Smooth muscle cell (in vitro differentiated cells): Measurements from ENCODE around the gene DRGX. TPM values are rescaled to one million over a fixed set of nuclear protein-coding genes. Genes with fewer than 3 reads are reported as not detected.

ENCODE experiments used
- DNase-seq: peaks from one replicate; lab custom pipeline; 2025; ENCODE audit not compliant: unreplicated experiment; lab: John Stamatoyannopoulos, UW
- H2AFZ ChIP-seq: fragments of 200-600 bp; sonication (generic); 2 replicates; pipeline ENCODE4 v1.6.0; 2016; ENCODE audit warnings: antibody characterized with exemption, low read depth, mild to moderate bottlenecking
- H3F3A ChIP-seq: fragments of 200-600 bp; sonication (generic); 2 replicates; pipeline ENCODE4 v1.6.0; 2017; ENCODE audit warnings: antibody characterized with exemption, low read depth
- H3K27ac ChIP-seq: fragments of 200-600 bp; sonication (generic); 2 replicates; pipeline ENCODE4 v1.5.1; 2016; ENCODE audit warnings: low read depth, mild to moderate bottlenecking
- H3K27me3 ChIP-seq: fragments of 200-600 bp; sonication (generic); 2 replicates; pipeline ENCODE4 v1.6.1; 2016; ENCODE audit warnings: low read depth, mild to moderate bottlenecking
- H3K36me3 ChIP-seq: fragments of 200-600 bp; sonication (generic); 2 replicates; pipeline ENCODE4 v1.5.1; 2016; ENCODE audit warnings: low read depth
- H3K4me1 ChIP-seq: fragments of 200-600 bp; sonication (generic); 2 replicates; pipeline ENCODE4 v1.5.1; 2016; ENCODE audit warnings: low read depth
- H3K4me2 ChIP-seq: fragments of 200-600 bp; sonication (generic); 2 replicates; pipeline ENCODE4 v1.6.0; 2016; ENCODE audit warnings: mild to moderate bottlenecking
- H3K4me3 ChIP-seq: fragments of 200-600 bp; sonication (generic); 2 replicates; pipeline ENCODE4 v1.5.1; 2016; ENCODE audit warnings: mild to moderate bottlenecking
- H3K79me2 ChIP-seq: fragments of 200-600 bp; sonication (generic); 2 replicates; pipeline ENCODE4 v1.6.0; 2016; ENCODE audit warnings: low read depth, mild to moderate bottlenecking
- H3K9ac ChIP-seq: fragments of 200-600 bp; sonication (generic); 2 replicates; pipeline ENCODE4 v1.6.0; 2016; ENCODE audit warnings: low read depth
- H3K9me3 ChIP-seq: fragments of 200-600 bp; sonication (generic); replicated peaks from 2 replicates; pipeline ENCODE4 v1.5.1; 2016; ENCODE audit warnings: low read depth
- H4K20me1 ChIP-seq: fragments of 200-600 bp; sonication (generic); 2 replicates; pipeline ENCODE4 v1.6.0; 2016; ENCODE audit warnings: low read depth
- CTCF ChIP-seq: fragments of 200-600 bp; sonication (generic); IDR thresholded peaks from 2 replicates; pipeline ENCODE4 v1.5.1; 2017; ENCODE audit warnings: borderline replicate concordance, mild to moderate bottlenecking, antibody characterized with exemption; ENCODE audit not compliant: insufficient read depth, poor library complexity, severe bottlenecking
- WGBS: methylation state at CpG from one replicate; pipeline ENCODE4 v1.1.7; 2016; ENCODE audit warnings: low lambda C conversion rate; 5-methylcytosine and 5-hydroxymethylcytosine counted together
- polyA plus RNA-seq: library from polyadenylated mRNA; unstranded; fragments of >200 nt; fragmentation: Nextera tagmentation; extraction: Ambion mirVana; gene quantifications from 2 replicates; pipeline ENCODE4 v1.2.1, GENCODE V29; 2016
- total RNA-seq: library from RNA; depleted of rRNA; stranded (reverse); fragments of >200 nt; gene quantifications from 2 replicates; pipeline ENCODE4 v1.2.3, GENCODE V29; 2014

The DRGX gene
- total and polyA plus RNA-seq, 2 experiments from 2014 or later: not detected

GRCh38 chr10:49329146-49329505, 66.8 kb downstream of the DRGX start:
- TF ChIP-seq CTCF: no peak
- H3F3A ChIP-seq: no peaks in the 10 kb centered on the region
- H3K36me3 ChIP-seq: no peaks in the 10 kb centered on the region
- H2AFZ ChIP-seq: no peak overlapping the region
- no peak overlapping the region for H3K4me2 ChIP-seq
- no peak overlapping the region for H3K9ac ChIP-seq
- no peaks in the 10 kb centered on the region for H3K79me2 ChIP-seq
- H3K27me3 ChIP-seq: peaks cover 10% of the 10 kb centered on the region
- WGBS: 88% methylated on average over 4 of the region's 4 CpGs
- H3K9me3 ChIP-seq: no peaks in the 10 kb centered on the region
- no peaks in the 10 kb centered on the region for H3K4me1 ChIP-seq
- H3K4me3 ChIP-seq: no peak overlapping the region
- no peaks in the 10 kb centered on the region for H4K20me1 ChIP-seq
- no peak overlapping the region for H3K27ac ChIP-seq
- DNase-seq: no peak

DNA sequence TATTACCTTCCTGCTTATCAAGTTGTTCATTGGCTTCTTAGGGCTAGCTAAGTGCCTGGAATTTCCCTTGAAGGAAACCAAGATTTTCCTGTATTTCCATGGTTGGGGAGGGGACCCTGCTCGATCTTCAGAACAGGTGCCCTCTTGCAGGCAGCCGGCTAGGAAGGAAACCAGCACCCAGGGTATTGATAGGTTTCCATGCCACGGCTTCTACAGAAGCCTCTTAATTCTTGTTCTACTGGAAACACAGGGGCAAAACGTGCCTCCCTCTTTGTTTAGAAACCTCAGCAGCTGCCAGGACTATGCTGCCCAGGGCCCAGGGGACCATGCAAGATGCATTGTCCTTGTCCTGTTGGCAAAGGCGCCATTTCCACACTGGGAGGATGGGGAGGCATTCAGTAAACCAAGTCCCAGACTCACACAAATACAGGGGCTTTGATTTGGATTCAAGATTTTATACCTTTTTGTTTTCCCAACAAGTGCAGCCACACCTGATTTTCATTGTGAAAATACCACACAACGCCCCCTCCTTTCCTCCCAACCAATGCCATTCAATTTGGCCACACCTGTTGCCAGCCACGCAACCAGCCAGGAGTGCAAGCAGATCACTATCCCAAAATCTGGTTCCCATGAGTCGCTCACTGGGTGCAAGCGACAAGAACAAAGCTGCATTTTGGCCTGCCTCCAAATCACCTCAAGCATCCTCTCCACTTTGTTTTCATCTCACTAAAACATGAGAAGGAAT, 67.3 kb downstream of the DRGX start:
- Histone ChIP-seq H3K79me2 (no peaks in the 10 kb centered on the region), H3K36me3 (no peaks in the 10 kb centered on the region), H3K27ac (no peak overlapping the region), H3K4me1 (no peaks in the 10 kb centered on the region), H3K27me3 (peaks cover 11% of the 10 kb centered on the region), H3K4me2 (no peak overlapping the region), H3K4me3 (no peak overlapping the region), H3F3A (no peaks in the 10 kb centered on the region), H3K9ac (no peak overlapping the region), H3K9me3 (no peaks in the 10 kb centered on the region), H2AFZ (no peak overlapping the region), H4K20me1 (no peaks in the 10 kb centered on the region)
- no peak for TF ChIP-seq CTCF
- DNase-seq: no peak
- 85% methylated on average over 9 of the region's 9 CpGs for WGBS

DNA sequence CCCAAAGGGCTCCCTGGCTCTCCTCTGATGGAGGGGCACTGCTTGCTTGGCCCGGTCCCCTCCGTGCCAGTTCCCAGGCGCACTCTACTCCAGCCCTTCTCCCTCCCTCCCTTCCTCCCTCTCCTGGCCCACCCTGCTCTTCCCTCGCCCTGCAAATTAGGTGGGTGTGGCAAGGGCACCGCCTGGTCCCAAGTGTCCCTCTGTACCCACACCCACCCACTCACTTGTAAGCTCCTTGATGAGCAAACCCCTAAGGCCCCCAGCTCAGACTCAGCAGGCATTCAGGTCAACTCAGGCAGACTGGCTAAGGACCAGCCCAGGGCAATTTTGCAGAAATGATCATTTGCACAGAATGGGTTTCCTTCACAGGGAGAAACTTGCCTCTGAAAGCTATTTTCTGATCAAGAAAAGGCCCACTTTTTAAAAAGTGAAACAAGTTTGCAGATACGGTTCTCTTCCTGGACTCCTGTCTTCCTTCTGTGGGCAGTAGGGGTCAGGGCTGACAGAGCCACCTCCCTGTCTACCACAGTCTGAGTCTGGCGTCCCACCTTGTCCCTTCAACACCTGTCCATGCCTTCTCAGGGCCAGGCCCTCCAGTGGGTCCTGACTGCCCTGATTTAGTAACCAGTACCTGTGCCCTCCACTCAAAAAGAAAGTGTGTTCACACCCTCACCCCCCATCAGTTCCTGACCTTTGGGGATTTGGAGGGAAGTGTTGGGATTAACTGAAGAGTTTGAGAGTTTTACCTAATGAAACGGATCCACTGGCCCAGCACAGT, 68.7 kb downstream of the DRGX start:
- WGBS: 73% methylated on average over 5 of the region's 8 CpGs
- Histone ChIP-seq H2AFZ (no peak overlapping the region), H3F3A (no peaks in the 10 kb centered on the region)

More for the DNA sequence above, 68.7 kb downstream of the DRGX start:
- Histone ChIP-seq H3K79me2 (no peaks in the 10 kb centered on the region), H3K4me3 (no peak overlapping the region), H3K9ac (no peak overlapping the region), H3K4me1 (no peaks in the 10 kb centered on the region), H3K4me2 (no peak overlapping the region), H3K36me3 (no peaks in the 10 kb centered on the region), H3K9me3 (no peaks in the 10 kb centered on the region), H3K27me3 (peaks cover 15% of the 10 kb centered on the region), H3K27ac (no peak overlapping the region), H4K20me1 (no peaks in the 10 kb centered on the region)
- no peak for TF ChIP-seq CTCF
- DNase-seq: no peak
